IPS DF 6.9 (cell line): Measurements from ENCODE around the gene LCE2C.
"Not testable (repeated sequence)": the region's sequence is repeated elsewhere in the genome, so short reads cannot be mapped to it uniquely, and the experiment has no call there.

ENCODE experiments used
- DNase-seq: peaks from one replicate; pipeline ENCODE4 v3.0.0-alpha.2; 2013; ENCODE audit warnings: low read depth, low spot score
- H3K27ac ChIP-seq: one replicate; pipeline ENCODE4 v1.5.1; 2013; ENCODE audit warnings: low read length, control low read depth
- H3K27me3 ChIP-seq: 2 replicates; pipeline ENCODE4 v1.6.1; 2013; ENCODE audit warnings: mild to moderate bottlenecking, low read length; ENCODE audit not compliant: control insufficient read depth, insufficient read depth
- H3K36me3 ChIP-seq: 2 replicates; pipeline ENCODE4 v1.6.1; 2013; ENCODE audit warnings: low read length; ENCODE audit not compliant: control insufficient read depth, insufficient read depth
- H3K4me1 ChIP-seq: 2 replicates; pipeline ENCODE4 v1.6.1; 2013; ENCODE audit warnings: low read length; ENCODE audit not compliant: control insufficient read depth, insufficient read depth
- H3K4me3 ChIP-seq: 2 replicates; pipeline ENCODE4 v1.5.1; 2013; ENCODE audit warnings: mild to moderate bottlenecking, low read length
- H3K9me3 ChIP-seq: 2 replicates; pipeline ENCODE4 v1.6.1; 2013; ENCODE audit warnings: low read length, inconsistent platforms; ENCODE audit not compliant: control insufficient read depth, insufficient read depth
- whole genome bisulfite sequencing: extraction: QIAGEN DNeasy Blood & Tissue Kit; methylation state at CpG from one replicate; pipeline ENCODE4 v1.1.7; 2013; ENCODE audit warnings: mixed read lengths, missing lambda C conversion rate; ENCODE audit not compliant: insufficient read length, insufficient coverage; 5-methylcytosine and 5-hydroxymethylcytosine counted together

Gene LCE2C, protein sequence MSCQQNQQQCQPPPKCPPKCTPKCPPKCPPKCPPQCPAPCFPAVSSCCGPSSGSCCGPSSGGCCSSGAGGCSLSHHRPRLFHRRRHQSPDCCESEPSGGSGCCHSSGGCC

DNA sequence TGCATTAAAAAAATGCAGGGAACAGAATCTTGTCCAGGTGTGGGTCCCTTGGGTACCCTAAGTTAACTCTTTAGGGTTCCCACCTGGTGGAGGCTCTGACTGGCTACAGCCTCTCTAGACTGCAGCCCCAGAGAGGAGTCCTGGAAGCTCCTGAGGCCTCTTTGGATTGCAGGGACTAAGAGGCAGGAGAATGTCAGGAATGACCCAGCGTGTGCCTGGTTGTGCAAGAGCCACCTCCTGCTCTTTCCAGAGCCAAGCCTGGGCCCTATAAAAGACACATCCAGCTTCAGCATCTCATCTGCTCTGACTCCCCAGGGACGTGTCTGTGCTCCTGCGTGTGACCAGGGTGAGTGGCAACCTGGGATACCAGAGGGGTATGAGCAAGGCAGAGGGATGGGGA lies at the start of gene LCE2C:
Gene LCE2C, plus strand, starts transcription at position 297 of the 400 bp plus-strand sequence. CDS start 737 bp downstream, outside the sequence.
- not testable (repeated sequence) for H3K9me3 ChIP-seq

DNA sequence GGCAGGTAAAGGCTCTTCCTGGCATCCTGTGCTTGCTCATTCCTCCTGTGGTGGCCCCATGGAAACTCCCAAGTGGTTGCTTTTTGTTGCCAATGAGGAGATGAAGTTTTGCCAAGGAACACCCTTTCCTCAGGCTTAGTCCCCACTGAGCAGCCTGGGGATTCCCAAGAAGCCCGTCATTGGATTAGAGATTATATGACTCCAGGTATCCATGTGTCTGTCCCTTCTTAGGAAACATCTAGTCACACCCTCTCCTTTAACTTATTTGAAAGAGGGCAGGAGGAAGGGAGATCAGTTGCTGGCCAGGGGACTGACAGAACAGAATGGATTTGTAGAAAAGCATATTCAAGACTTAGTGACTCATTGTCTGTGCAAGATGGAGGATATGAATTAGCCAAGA lies 48.3 kb upstream of the LCE2C start:
- Histone ChIP-seq H3K9me3 (peaks cover 26% of the 10 kb centered on the region), H3K36me3 (no peaks in the 10 kb centered on the region), H3K4me1 (no peaks in the 10 kb centered on the region), H3K27me3 (no peaks in the 10 kb centered on the region), H3K27ac (no peak overlapping the region), H3K4me3 (no peak overlapping the region)
- DNase-seq: no peak
- WGBS: no CpG with 5 or more reads among the region's 1 CpG

More for the DNA sequence above, at the start of gene LCE2C:
- H3K27ac ChIP-seq, H3K27me3 ChIP-seq, H3K4me3 ChIP-seq, H3K4me1 ChIP-seq, DNase-seq, H3K36me3 ChIP-seq: not testable (repeated sequence)
- WGBS: no CpG with 5 or more reads among the region's 3 CpGs

DNA sequence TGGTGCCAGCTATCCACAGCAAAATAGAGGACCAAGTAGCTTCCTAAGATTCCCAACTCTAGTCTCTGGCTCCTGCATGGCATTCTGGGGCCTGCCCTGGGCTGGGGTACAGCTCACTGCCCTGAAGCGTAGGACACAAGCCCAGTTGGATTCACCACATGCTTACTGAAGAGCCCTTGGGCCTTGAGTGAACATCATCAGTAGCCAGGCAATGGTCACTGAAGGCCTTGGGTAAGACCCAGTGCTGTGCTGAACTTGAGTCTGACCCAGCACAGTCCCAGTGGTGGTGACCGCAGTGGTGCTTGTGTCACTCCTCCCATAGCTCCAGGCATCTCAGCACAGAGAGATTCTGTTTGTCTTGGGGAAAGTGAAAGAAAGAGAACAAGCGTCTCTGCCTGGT lies 44.5 kb upstream of the LCE2C start:
- H3K27me3 ChIP-seq: no peaks in the 10 kb centered on the region
- peaks cover 17% of the 10 kb centered on the region for H3K9me3 ChIP-seq
- no peak overlapping the region for H3K4me3 ChIP-seq
- no peaks in the 10 kb centered on the region for H3K4me1 ChIP-seq
- no peaks in the 10 kb centered on the region for H3K36me3 ChIP-seq
- H3K27ac ChIP-seq: no peak overlapping the region
- no peak for DNase-seq
- no CpG with 5 or more reads among the region's 3 CpGs for WGBS

DNA sequence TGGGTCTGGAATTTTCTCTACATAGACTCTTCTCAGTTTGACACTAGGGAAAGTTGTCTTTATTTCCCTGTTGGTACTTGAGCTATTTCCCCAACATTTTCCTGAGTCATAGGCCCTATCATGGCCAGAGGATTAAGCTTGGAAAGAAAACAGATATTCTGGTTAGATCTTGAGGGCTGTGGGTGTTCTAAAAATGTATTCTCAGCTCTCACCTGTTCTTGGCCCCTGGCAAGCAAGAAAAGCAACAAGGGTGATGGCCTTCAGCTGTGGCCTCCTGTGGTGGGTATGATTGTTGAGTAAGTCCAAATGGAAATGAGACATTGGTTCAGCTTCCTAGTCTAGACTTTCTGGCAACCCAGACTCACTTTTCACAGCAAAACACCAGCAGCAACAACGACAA lies 34.7 kb upstream of the LCE2C start:
- Histone ChIP-seq H3K27ac (no peak overlapping the region), H3K36me3 (no peaks in the 10 kb centered on the region), H3K27me3 (no peaks in the 10 kb centered on the region), H3K4me1 (no peaks in the 10 kb centered on the region), H3K4me3 (no peak overlapping the region), H3K9me3 (peaks cover 5% of the 10 kb centered on the region)
- WGBS: no CpG with 5 or more reads among the region's 1 CpG
- no peak for DNase-seq

DNA sequence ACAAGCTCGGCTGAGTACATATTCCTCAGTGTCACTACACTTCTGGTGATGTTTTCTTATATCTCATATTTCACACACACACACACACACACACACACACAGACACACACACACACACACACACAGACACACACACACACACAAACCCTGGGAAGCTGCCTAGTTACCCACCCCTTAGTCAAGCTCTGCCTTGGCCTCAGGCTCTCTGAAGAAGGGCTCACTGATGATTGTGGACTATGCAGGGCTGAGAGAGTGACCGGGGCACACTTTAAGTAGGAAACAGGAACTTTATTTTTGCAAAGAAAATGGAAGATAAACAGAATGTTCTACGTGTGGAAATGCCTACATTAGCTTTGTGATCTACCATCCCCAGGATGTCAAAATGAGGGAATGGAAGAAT lies 31.1 kb upstream of the LCE2C start:
- Histone ChIP-seq H3K4me1 (no peaks in the 10 kb centered on the region), H3K36me3 (no peaks in the 10 kb centered on the region), H3K4me3 (no peak overlapping the region), H3K9me3 (peaks cover 14% of the 10 kb centered on the region), H3K27ac (no peak overlapping the region), H3K27me3 (no peaks in the 10 kb centered on the region)
- no CpG with 5 or more reads among the region's 3 CpGs for WGBS
- no peak for DNase-seq

GRCh38 chr1:152645146-152645545 lies 29.9 kb upstream of the LCE2C start:
- no peaks in the 10 kb centered on the region for H3K4me1 ChIP-seq
- no peak for DNase-seq
- H3K4me3 ChIP-seq: no peak overlapping the region
- WGBS: no CpG with 5 or more reads among the region's 3 CpGs
- H3K27me3 ChIP-seq: no peaks in the 10 kb centered on the region
- H3K36me3 ChIP-seq: no peaks in the 10 kb centered on the region
- H3K27ac ChIP-seq: no peak overlapping the region
- H3K9me3 ChIP-seq: peaks cover 14% of the 10 kb centered on the region

DNA sequence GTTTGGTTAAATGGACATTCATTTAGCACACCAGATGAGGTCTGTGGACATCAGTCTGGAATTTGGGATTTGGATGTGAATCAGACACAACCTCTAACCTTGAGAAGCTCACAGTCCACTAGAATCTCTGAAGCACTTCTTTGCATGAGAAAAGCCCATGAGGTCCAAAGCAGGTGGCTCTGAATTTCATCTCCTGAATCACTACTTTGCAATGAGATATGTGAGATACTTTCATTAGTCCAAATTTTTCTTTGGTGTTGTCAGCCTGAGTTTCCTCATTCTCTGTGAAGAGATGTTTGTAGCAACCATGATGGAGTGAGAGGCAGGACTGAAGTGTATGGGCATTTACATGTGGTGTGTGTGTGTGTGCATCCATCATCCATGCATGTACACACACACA lies 28.4 kb upstream of the LCE2C start:
- Histone ChIP-seq H3K4me3 (no peak overlapping the region), H3K27me3 (no peaks in the 10 kb centered on the region), H3K9me3 (peaks cover 12% of the 10 kb centered on the region), H3K36me3 (no peaks in the 10 kb centered on the region), H3K4me1 (no peaks in the 10 kb centered on the region), H3K27ac (no peak overlapping the region)
- DNase-seq: no peak

DNA sequence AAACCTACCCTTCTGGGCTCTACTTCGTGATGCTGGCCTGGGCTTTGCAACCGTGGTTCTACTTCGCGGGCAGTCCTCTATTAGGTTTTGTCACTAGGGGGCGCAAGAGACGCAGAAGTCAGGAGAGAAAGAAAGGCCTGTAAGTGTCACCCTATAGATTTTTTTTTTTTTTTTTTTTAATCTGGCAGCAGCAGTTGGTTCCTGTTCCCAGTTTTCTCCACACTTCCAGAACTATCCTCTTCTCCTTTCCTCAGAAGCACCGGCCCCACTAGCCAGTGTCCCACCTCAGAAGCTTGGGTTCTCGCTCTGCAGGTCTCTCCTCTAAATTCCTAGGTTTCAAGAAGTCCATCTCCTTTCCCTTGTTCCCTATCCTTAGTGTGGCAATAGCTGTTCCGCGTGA lies 21.0 kb upstream of the LCE2C start:
- Histone ChIP-seq H3K27ac (no peak overlapping the region), H3K36me3 (no peaks in the 10 kb centered on the region), H3K9me3 (peaks cover 3% of the 10 kb centered on the region), H3K27me3 (no peaks in the 10 kb centered on the region), H3K4me1 (no peaks in the 10 kb centered on the region), H3K4me3 (no peak overlapping the region)
- DNase-seq: peak; percentile 9
- no CpG with 5 or more reads among the region's 10 CpGs for WGBS

DNA sequence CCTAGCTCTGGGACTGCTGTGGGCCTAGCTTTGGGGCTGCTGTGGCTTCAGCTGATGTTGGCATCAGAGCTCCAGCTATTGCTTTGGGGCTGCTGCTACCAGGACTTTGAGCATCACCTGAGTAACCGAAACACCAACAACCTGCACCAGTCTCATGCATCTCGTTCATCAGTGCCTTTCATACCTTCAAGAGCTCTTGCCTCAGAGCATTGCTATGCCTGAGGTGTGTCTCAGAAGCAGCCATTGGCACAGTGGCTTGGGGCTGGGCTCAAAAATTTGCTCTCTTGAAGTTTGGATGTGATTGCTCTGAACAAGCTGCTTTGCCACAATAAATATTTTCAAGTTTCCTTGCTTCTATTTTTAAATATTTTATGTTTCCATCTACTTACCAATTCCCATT lies 18.6 kb upstream of the LCE2C start:
- no CpG with 5 or more reads among the region's 2 CpGs for WGBS
- no peak for DNase-seq
- H3K4me3 ChIP-seq: no peak overlapping the region
- no peaks in the 10 kb centered on the region for H3K27me3 ChIP-seq
- peaks cover 3% of the 10 kb centered on the region for H3K9me3 ChIP-seq
- H3K27ac ChIP-seq: no peak overlapping the region
- H3K4me1 ChIP-seq: no peaks in the 10 kb centered on the region
- no peaks in the 10 kb centered on the region for H3K36me3 ChIP-seq

DNA sequence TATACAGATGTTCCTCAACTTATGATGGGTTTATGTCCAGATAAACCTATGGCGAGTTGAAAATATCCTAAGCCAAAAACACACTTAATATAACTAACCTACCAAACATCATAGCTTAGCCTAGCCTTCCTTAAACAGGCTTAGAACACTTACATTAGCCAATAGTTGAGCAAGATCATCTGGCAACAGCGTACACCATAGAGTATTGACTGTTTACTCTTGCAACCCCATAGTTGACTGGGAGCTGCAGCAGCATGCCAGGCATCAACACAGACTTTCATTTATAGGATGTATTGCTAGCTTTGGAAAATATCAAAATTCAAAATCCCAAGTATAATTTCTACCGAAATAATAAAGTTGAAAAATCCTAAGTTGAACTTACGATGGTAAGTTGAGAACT lies 17.4 kb upstream of the LCE2C start:
- DNase-seq: no peak
- no peaks in the 10 kb centered on the region for H3K27me3 ChIP-seq
- H3K36me3 ChIP-seq: no peaks in the 10 kb centered on the region
- H3K4me3 ChIP-seq: no peak overlapping the region
- peaks cover 3% of the 10 kb centered on the region for H3K9me3 ChIP-seq
- WGBS: no CpG with 5 or more reads among the region's 4 CpGs
- H3K4me1 ChIP-seq: no peaks in the 10 kb centered on the region
- no peak overlapping the region for H3K27ac ChIP-seq

GRCh38 chr1:152658649-152659048 lies 16.4 kb upstream of the LCE2C start:
- Histone ChIP-seq H3K27me3 (no peaks in the 10 kb centered on the region), H3K36me3 (no peaks in the 10 kb centered on the region), H3K27ac (no peak overlapping the region), H3K4me3 (no peak overlapping the region), H3K4me1 (no peaks in the 10 kb centered on the region), H3K9me3 (peaks cover 9% of the 10 kb centered on the region)
- no peak for DNase-seq
- no CpG with 5 or more reads among the region's 3 CpGs for WGBS
